Posterior vena cava (tissue), 2 donors: ENCODE data around the gene RPL3. TPM values are rescaled to one million over a fixed set of nuclear protein-coding genes. Genes with fewer than 3 reads are reported as not detected.
"Not testable (repeated sequence)": the region's sequence is repeated elsewhere in the genome, so short reads cannot be mapped to it uniquely, and the experiment has no call there.

Source experiments
- DNase-seq: peaks from one replicate; pipeline ENCODE4 v3.0.0-alpha.2; 2020; ENCODE audit warnings: low spot score
- intact Hi-C, 2 donors: fragments of 100-400 bp; cut with DNase I; formaldehyde crosslinking; loops; one replicate each; pipeline versions ENCODE4 v1.14.1 to v1.14.2; 2022 to 2023
- long read RNA-seq, 2 donors: library from polyadenylated mRNA; unstranded; transcript quantifications; one replicate each; pipeline ENCODE4 v2.0.0, GENCODE V29; 2020 to 2021
- total RNA-seq, 2 donors: library from RNA; stranded (reverse); fragmentation: NEBNext Ultra II Directional; extraction: Animal tissue kit (Norgen Biotek cat#: 25700); gene quantifications; one replicate each; pipeline ENCODE4 v1.2.1, GENCODE V29; 2021
- donor health status: DM: yes; HTN: yes; CAD: no.
- donor health status: DM: yes; HTN: yes; CAD: no.

The RPL3 gene
- 1,000 to 10,000 TPM; 1,303 to 1,339 TPM for total RNA-seq
- long read RNA-seq, donor 1, transcript RPL3-201 (10 exons, 1,442 nt): major isoform, 1,104 of 1,200 reads
- long read RNA-seq, donor 1, transcript RPL3-202 (9 exons, 1,289 nt): minor isoform, 43 of 1,200 reads
- long read RNA-seq, donor 1, partial matches to known transcripts: 35 of 1,200 reads
- long read RNA-seq, donor 1, other reads (novel, unspliced or antisense): 18 of 1,200 reads
- long read RNA-seq, donor 2, transcript RPL3-202 (9 exons, 1,289 nt): minor isoform, 559 of 11,853 reads
- long read RNA-seq, donor 2, transcript RPL3-201 (10 exons, 1,442 nt): major isoform, 10,979 of 11,853 reads
- long read RNA-seq, donor 2, partial matches to known transcripts: 91 of 11,853 reads
- long read RNA-seq, donor 2, other reads (novel, unspliced or antisense): 223 of 11,853 reads

GRCh38 chr22:39319284-39320022 lies at the start of gene RPL3:
Gene RPL3, minus strand, starts transcription at chr22:39319623. Its CDS starts 26 bp downstream, at chr22:39319597.
- intact Hi-C loops: loop anchor here in 1 of 2 donors (1.0 kb wide), 1 partner anchor 25 kb away; no protein-coding TSS in a partner anchor
- peak; percentile 99 for DNase-seq

GRCh38 chr22:39369186-39369585 lies 49.8 kb upstream of the RPL3 start:
- no peak for DNase-seq
- intact Hi-C loops: no loop called here

GRCh38 chr22:39368461-39368911 lies 49.1 kb upstream of the RPL3 start:
- DNase-seq: no peak
- intact Hi-C loops: no loop called here

- no peak for DNase-seq
- intact Hi-C loops: no loop called here
These were observed 47.6 kb upstream of the RPL3 start for GRCh38 chr22:39367035-39367434.

- intact Hi-C loops: no loop called here
- no peak for DNase-seq
These were observed 46.0 kb upstream of the RPL3 start for GRCh38 chr22:39365492-39365780.

- no peak for DNase-seq
- intact Hi-C loops: no loop called here
These were observed 45.5 kb upstream of the RPL3 start for GRCh38 chr22:39364714-39365491.

GRCh38 chr22:39363751-39364515 lies 44.5 kb upstream of the RPL3 start:
- intact Hi-C loops: no loop called here
- no peak for DNase-seq

- intact Hi-C loops: no loop called here
- no peak for DNase-seq
These were observed 43.5 kb upstream of the RPL3 start for GRCh38 chr22:39362932-39363331.

- intact Hi-C loops: no loop called here
- no peak for DNase-seq
These were observed 42.8 kb upstream of the RPL3 start for GRCh38 chr22:39362271-39362670.

GRCh38 chr22:39361496-39361895 lies 42.1 kb upstream of the RPL3 start:
- intact Hi-C loops: no loop called here
- DNase-seq: no peak

- intact Hi-C loops: no loop called here
- no peak for DNase-seq
These were observed 41.4 kb upstream of the RPL3 start for GRCh38 chr22:39360674-39361413.

- intact Hi-C loops: no loop called here
- no peak for DNase-seq
These were observed 40.8 kb upstream of the RPL3 start for GRCh38 chr22:39360242-39360641.

- intact Hi-C loops: no loop called here
- no peak for DNase-seq
These were observed 40.3 kb upstream of the RPL3 start for GRCh38 chr22:39359659-39360195.

- intact Hi-C loops, DNase-seq: not testable (repeated sequence)
These were observed 38.8 kb upstream of the RPL3 start for GRCh38 chr22:39358197-39358596.

- intact Hi-C loops, DNase-seq: not testable (repeated sequence)
These were observed 38.0 kb upstream of the RPL3 start for GRCh38 chr22:39357110-39358108.

- DNase-seq: no peak
- intact Hi-C loops: no loop called here
These were observed 37.0 kb upstream of the RPL3 start for GRCh38 chr22:39356464-39356863.

GRCh38 chr22:39355805-39356204 lies 36.4 kb upstream of the RPL3 start:
- DNase-seq, intact Hi-C loops: not testable (repeated sequence)
